HT1080 (cell line): ENCODE data around the gene YBX1. TPM values are rescaled to one million over a fixed set of nuclear protein-coding genes. Genes with fewer than 3 reads are reported as not detected.

Source experiments
- DNase-seq: peaks from one replicate; pipeline ENCODE4 v3.0.0-alpha.2; 2015; ENCODE audit warnings: low read depth
- total RNA-seq: library from RNA; depleted of rRNA; stranded (reverse); fragments of >200 nt; shearing (Covaris generic); gene quantifications from 2 replicates; pipeline ENCODE4 v1.2.3, GENCODE V29; 2014

YBX1 gene
- total RNA-seq, 1 experiment from 2014 or later: 1,380 TPM

GRCh38 chr1:42734201-42735035 is 52.2 kb downstream of the YBX1 start:
- DNase-seq: no peak

GRCh38 chr1:42735056-42735455 is 52.8 kb downstream of the YBX1 start:
- DNase-seq: no peak

- DNase-seq: no peak
Measured at GRCh38 chr1:42735477-42736105, 53.4 kb downstream of the YBX1 start.

- peak; percentile 23 for DNase-seq
Measured at GRCh38 chr1:42736152-42736551, 53.9 kb downstream of the YBX1 start.

GRCh38 chr1:42736571-42737200 is 54.5 kb downstream of the YBX1 start:
- DNase-seq: no peak

- no peak for DNase-seq
Measured at GRCh38 chr1:42737257-42737656, 55.0 kb downstream of the YBX1 start.

- no peak for DNase-seq
Measured at GRCh38 chr1:42737986-42738677, 55.9 kb downstream of the YBX1 start.

GRCh38 chr1:42738678-42739226 is 56.5 kb downstream of the YBX1 start:
- DNase-seq: no peak

- DNase-seq: no peak
Measured at GRCh38 chr1:42739753-42740700, 57.8 kb downstream of the YBX1 start, which contains the start of gene CLDN19. Gene CLDN19, minus strand, starts transcription at chr1:42740236. Its CDS starts 173 bp downstream, at chr1:42740063.

GRCh38 chr1:42740851-42741580 is 58.8 kb downstream of the YBX1 start:
- no peak for DNase-seq

- DNase-seq: no peak
Measured at GRCh38 chr1:42741706-42742105, 59.5 kb downstream of the YBX1 start.

- DNase-seq: no peak
Measured at GRCh38 chr1:42742141-42742540, 59.9 kb downstream of the YBX1 start.

GRCh38 chr1:42742617-42743316 is 60.5 kb downstream of the YBX1 start:
- DNase-seq: no peak

- DNase-seq: no peak
Measured at GRCh38 chr1:42743317-42744147, 61.3 kb downstream of the YBX1 start.

GRCh38 chr1:42744148-42744413 is 61.9 kb downstream of the YBX1 start:
- DNase-seq: no peak

- no peak for DNase-seq
Measured at GRCh38 chr1:42745851-42746250, 63.6 kb downstream of the YBX1 start.

- no peak for DNase-seq
Measured at GRCh38 chr1:42746436-42747105, 64.4 kb downstream of the YBX1 start.

- DNase-seq: no peak
Measured at GRCh38 chr1:42747125-42747524, 64.9 kb downstream of the YBX1 start.
